CD4-positive, alpha-beta T cell (primary cell): Measurements from ENCODE around the gene CSHL1. TPM values are rescaled to one million over a fixed set of nuclear protein-coding genes. Genes with fewer than 3 reads are reported as not detected.
A peak's percentile ranks its signal among the peaks of the same experiment; 100 is the strongest.

Source experiments
- ATAC-seq: fragments of 200-7000 bp; cut with Tn5 transposase; one replicate; pipeline ENCODE4 v1.10.0; 2022; ENCODE audit warnings: mild to moderate bottlenecking; ENCODE audit not compliant: poor library complexity
- CTCF ChIA-PET: fragments of 350-600 bp; sonication (Branson Sonifier 250); formaldehyde crosslinking; loops from one replicate; lab custom pipeline; 2021; ENCODE audit warnings: antibody characterized with exemption, inconsistent platforms; lab: Charles Lee
- POLR2A ChIA-PET: fragments of 350-600 bp; sonication (Branson Sonifier 250); formaldehyde crosslinking; loops from one replicate; lab custom pipeline; 2021; ENCODE audit warnings: antibody characterized with exemption, inconsistent platforms; lab: Charles Lee
- DNase-seq, 14 experiments: peaks; one replicate each; pipeline ENCODE4 v3.0.0-alpha.2; 2013 to 2020; ENCODE audit warnings: mixed read lengths in 2 of 14
- H3K27ac ChIP-seq, 2 donors: one replicate each; pipeline versions ENCODE4 v1.5.1 to v1.7.0; 2013; ENCODE audit warnings: low read length in 2 of 2, low read depth in 1 of 2, mild to moderate bottlenecking in 1 of 2
- H3K27me3 ChIP-seq, 2 experiments: 1 replicate in 1 of 2; 2 replicates in 1 of 2; pipeline versions ENCODE4 v1.6.1 to v1.7.0; 2013; ENCODE audit warnings: low read length in 2 of 2, control low read depth in 1 of 2, mild to moderate bottlenecking in 1 of 2, moderate library complexity in 1 of 2; ENCODE audit not compliant: insufficient read depth in 2 of 2, control insufficient read depth in 1 of 2
- H3K36me3 ChIP-seq: one replicate; pipeline ENCODE4 v1.6.1; 2013; ENCODE audit warnings: low read length, control low read depth; ENCODE audit not compliant: insufficient read depth
- H3K4me1 ChIP-seq: one replicate; pipeline ENCODE4 v1.6.1; 2013; ENCODE audit warnings: low read length, control low read depth; ENCODE audit not compliant: insufficient read depth
- H3K4me3 ChIP-seq: one replicate; pipeline ENCODE4 v1.5.1; 2013; ENCODE audit warnings: mild to moderate bottlenecking, low read length, moderate library complexity
- H3K9me3 ChIP-seq, 2 experiments: 1 replicate in 1 of 2; 2 replicates in 1 of 2; pipeline versions ENCODE4 v1.6.1 to v1.7.0; 2013; ENCODE audit warnings: low read length in 2 of 2, mild to moderate bottlenecking in 2 of 2, control low read depth in 1 of 2, moderate library complexity in 1 of 2; ENCODE audit not compliant: control insufficient read depth in 1 of 2, insufficient read depth in 1 of 2
- H3K27ac Mint-ChIP-seq: one replicate; pipeline ENCODE4 v1.8.0; 2020; ENCODE audit warnings: mixed read lengths
- H3K27me3 Mint-ChIP-seq: one replicate; pipeline ENCODE4 v1.8.0; 2021; ENCODE audit warnings: mixed read lengths
- H3K36me3 Mint-ChIP-seq: one replicate; pipeline ENCODE4 v1.8.0; 2021; ENCODE audit warnings: low read depth, mixed read lengths
- H3K4me1 Mint-ChIP-seq: one replicate; pipeline ENCODE4 v1.8.0; 2021; ENCODE audit warnings: low read depth, mixed read lengths
- H3K4me3 Mint-ChIP-seq: one replicate; pipeline ENCODE4 v1.8.0; 2020; ENCODE audit warnings: mild to moderate bottlenecking, mixed read lengths
- H3K9me3 Mint-ChIP-seq: one replicate; pipeline ENCODE4 v1.8.0; 2020; ENCODE audit warnings: mixed read lengths
- intact Hi-C, 2 experiments: fragments of 100-400 bp; cut with DNase I in 1 of 2; cut with micrococcal nuclease in 1 of 2; formaldehyde crosslinking; loops; one replicate each; pipeline versions ENCODE4 v1.15.1 to v1.9.0; 2023 to 2025; cut with DNase I, micrococcal nuclease
- total RNA-seq, 174 experiments: library from RNA in 2 of 174; stranded (reverse) in 2 of 174; gene quantifications; one replicate each; pipeline ENCODE4 v1.2.3 and lab custom pipeline; 2021 to 2026
- TF ChIP-seq, protein P1 (sequence below): fragments of 200-600 bp; IDR thresholded peaks from one replicate; pipeline ENCODE4 v1.8.0; 2022; ENCODE audit warnings: antibody characterized with exemption, mild to moderate bottlenecking

Gene CSHL1
- total RNA-seq, 2 experiments from 2014 or later = not detected

DNA sequence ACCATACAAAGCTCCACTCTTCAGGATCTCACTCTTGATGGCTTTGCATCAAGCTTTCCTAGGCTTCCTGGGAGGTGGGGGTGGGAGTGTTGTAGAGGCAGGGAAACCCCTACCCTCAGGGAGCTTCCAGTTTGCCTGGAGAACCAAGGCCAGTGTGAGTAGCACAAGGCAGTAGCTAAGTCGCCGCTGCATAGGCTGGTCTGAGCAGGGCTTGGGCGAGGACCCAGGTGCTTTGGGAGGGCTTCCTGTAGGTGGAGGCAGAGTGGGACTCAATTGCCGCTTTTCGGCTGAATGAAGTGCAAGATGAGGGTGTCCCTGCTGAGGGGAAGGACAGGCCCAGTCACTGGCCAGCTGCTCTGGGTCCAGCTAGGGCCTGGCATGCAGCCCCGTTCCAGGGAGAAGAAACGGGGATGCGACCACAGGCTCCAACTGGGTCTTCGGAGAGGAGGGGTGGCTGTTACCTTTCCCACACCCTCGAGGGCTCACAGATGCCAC lies 17.2 kb upstream of the CSHL1 start:
- peaks cover 30% of the 10 kb centered on the region for H3K4me1 ChIP-seq
- DNase-seq (no peak), ATAC-seq (no peak)
- H3K36me3 ChIP-seq = peaks cover 25% of the 10 kb centered on the region
- Mint-ChIP-seq H3K27ac (no peak overlapping the region), H3K27me3 (no peaks in the 10 kb centered on the region), H3K9me3 (no peaks in the 10 kb centered on the region), H3K4me3 (no peak overlapping the region), H3K36me3 (peaks cover 10% of the 10 kb centered on the region), H3K4me1 (peaks cover 26% of the 10 kb centered on the region)
- H3K27me3 ChIP-seq = no peaks in the 10 kb centered on the region
- no peak overlapping the region for H3K4me3 ChIP-seq
- intact Hi-C loops = no loop called here
- peak overlapping the region in 1 of 2 donors; percentile 2 for H3K27ac ChIP-seq
- TF ChIP-seq, protein P1, sequence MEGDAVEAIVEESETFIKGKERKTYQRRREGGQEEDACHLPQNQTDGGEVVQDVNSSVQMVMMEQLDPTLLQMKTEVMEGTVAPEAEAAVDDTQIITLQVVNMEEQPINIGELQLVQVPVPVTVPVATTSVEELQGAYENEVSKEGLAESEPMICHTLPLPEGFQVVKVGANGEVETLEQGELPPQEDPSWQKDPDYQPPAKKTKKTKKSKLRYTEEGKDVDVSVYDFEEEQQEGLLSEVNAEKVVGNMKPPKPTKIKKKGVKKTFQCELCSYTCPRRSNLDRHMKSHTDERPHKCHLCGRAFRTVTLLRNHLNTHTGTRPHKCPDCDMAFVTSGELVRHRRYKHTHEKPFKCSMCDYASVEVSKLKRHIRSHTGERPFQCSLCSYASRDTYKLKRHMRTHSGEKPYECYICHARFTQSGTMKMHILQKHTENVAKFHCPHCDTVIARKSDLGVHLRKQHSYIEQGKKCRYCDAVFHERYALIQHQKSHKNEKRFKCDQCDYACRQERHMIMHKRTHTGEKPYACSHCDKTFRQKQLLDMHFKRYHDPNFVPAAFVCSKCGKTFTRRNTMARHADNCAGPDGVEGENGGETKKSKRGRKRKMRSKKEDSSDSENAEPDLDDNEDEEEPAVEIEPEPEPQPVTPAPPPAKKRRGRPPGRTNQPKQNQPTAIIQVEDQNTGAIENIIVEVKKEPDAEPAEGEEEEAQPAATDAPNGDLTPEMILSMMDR = no peak
- ChIA-PET POLR2A (interaction anchor here (0.6 to 1.0 kb wide), 2 partner anchors 92 to 217 kb away, joined by 4 read pairs; no protein-coding TSS in a partner anchor), CTCF (interaction anchor here (0.8 to 2.2 kb wide), 3 partner anchors 18 to 114 kb away, joined by 3 to 8 read pairs (median 3); no protein-coding TSS in a partner anchor)
- H3K9me3 ChIP-seq = no peaks in the 10 kb centered on the region

DNA sequence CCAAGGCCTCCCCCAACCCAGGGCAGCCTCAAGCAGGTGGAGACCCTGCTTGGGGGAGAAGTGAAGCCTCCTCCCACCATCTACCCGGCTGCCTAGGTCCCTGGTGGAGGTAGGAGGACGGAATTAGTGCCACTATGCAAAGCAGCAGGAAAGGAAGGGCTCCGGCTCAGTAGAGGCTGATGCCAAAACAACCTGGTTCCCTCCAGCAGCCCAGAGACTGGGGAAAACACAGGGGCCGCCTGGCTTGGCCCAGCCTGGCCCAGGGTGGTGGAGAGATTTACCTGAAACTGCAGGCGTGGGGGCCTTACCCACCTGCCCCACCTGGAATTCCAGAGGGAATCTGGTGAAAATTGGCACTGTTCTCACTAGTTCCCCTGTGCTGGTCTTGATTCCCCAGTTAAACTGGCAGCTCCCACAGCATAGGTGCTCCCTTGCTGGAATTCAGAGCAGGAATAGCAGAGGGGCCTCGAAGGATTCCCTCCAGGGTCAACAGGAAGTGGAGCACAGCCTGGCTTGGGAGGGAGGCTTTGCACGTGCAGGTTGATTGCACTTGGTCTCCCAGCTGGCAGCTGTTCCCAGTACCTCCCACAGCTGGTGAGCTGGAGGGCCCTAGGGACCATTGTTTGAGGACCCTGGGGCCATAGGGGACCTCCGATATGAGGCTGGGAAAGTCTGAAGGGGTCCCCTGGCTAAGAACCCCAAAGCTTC lies 16.6 kb upstream of the CSHL1 start:
- peaks cover 25% of the 10 kb centered on the region for H3K36me3 ChIP-seq
- peak overlapping the region in 1 of 2 donors; percentile 2 for H3K27ac ChIP-seq
- peaks cover 24% of the 10 kb centered on the region for H3K4me1 ChIP-seq
- intact Hi-C loops = no loop called here
- TF ChIP-seq, protein P1 = no peak
- no peak overlapping the region for H3K27ac Mint-ChIP-seq
- H3K9me3 ChIP-seq = no peaks in the 10 kb centered on the region
- no peaks in the 10 kb centered on the region for H3K27me3 Mint-ChIP-seq
- H3K4me3 Mint-ChIP-seq = no peak overlapping the region
- H3K4me1 Mint-ChIP-seq = peaks cover 24% of the 10 kb centered on the region
- H3K27me3 ChIP-seq = no peaks in the 10 kb centered on the region
- ChIA-PET POLR2A (interaction anchor here (0.6 to 1.0 kb wide), 2 partner anchors 92 to 218 kb away, joined by 4 read pairs; no protein-coding TSS in a partner anchor), CTCF (interaction anchor here (0.8 to 2.2 kb wide), 3 partner anchors 19 to 114 kb away, joined by 3 to 8 read pairs (median 3); no protein-coding TSS in a partner anchor)
- ATAC-seq (no peak), DNase-seq (no peak)
- peaks cover 10% of the 10 kb centered on the region for H3K36me3 Mint-ChIP-seq
- no peaks in the 10 kb centered on the region for H3K9me3 Mint-ChIP-seq
- H3K4me3 ChIP-seq = no peak overlapping the region

DNA sequence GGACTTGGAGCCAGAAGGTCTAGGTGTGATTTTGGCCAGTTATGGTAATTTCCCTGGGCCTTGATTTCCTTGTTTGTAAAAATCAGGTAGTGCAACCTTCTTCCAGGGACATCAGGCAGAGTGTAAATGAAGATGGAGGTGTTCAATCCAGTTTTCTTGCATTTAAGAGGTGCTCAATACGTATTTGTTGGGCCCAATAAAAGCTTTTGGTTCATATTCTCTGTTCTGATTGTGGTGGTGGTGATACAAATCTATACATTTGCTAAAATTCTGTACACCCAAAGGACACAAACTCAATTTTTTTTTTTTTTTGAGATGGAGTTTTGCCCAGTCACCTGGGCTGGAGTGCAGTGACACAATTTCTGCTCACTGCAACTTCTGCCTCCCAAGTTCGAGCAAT lies 15.1 kb upstream of the CSHL1 start:
- intact Hi-C loops = no loop called here
- H3K4me3 Mint-ChIP-seq = no peak overlapping the region
- DNase-seq = no peak
- H3K27ac Mint-ChIP-seq = no peak overlapping the region
- peaks cover 12% of the 10 kb centered on the region for H3K4me1 Mint-ChIP-seq
- Histone ChIP-seq H3K27ac (peak overlapping the region in 1 of 2 donors; percentile 16), H3K9me3 (no peaks in the 10 kb centered on the region), H3K4me1 (peaks cover 9% of the 10 kb centered on the region), H3K4me3 (no peak overlapping the region), H3K36me3 (peaks cover 25% of the 10 kb centered on the region), H3K27me3 (no peaks in the 10 kb centered on the region)
- H3K27me3 Mint-ChIP-seq = no peaks in the 10 kb centered on the region
- no peak for ATAC-seq
- TF ChIP-seq, protein P1 = no peak
- POLR2A ChIA-PET = interaction anchor here (1.0 kb wide), 1 partner anchor 94 kb away, joined by 3 read pairs; the partner anchor contains the start of gene ICAM2
- CTCF ChIA-PET = no interaction called here
- no peaks in the 10 kb centered on the region for H3K9me3 Mint-ChIP-seq
- peaks cover 10% of the 10 kb centered on the region for H3K36me3 Mint-ChIP-seq
